GM12892 (cell line): Measurements from ENCODE around the gene THUMPD3.

Source experiments
- POLR2A ChIP-seq: IDR thresholded peaks from 2 replicates; pipeline ENCODE4 v1.6.1; 2011; ENCODE audit warnings: low read depth, low read length, control low read depth
- POLR2AphosphoS5 ChIP-seq: IDR thresholded peaks from 2 replicates; pipeline ENCODE4 v1.6.1; 2011; ENCODE audit warnings: low read depth, low read length, control low read depth
- TAF1 ChIP-seq: IDR thresholded peaks from 2 replicates; pipeline ENCODE4 v1.6.1; 2011; ENCODE audit warnings: low read depth, mild to moderate bottlenecking, control low read depth, low read length, borderline replicate concordance

GRCh38 chr3:9433627-9434521 is 71.0 kb downstream of the THUMPD3 start:
- TF ChIP-seq POLR2AphosphoS5 (no peak), TAF1 (no peak), POLR2A (no peak)
